Midbrain (tissue), 1 donor: ENCODE measurements around the gene ATP5F1D.
"Not testable (repeated sequence)": the region's sequence is repeated elsewhere in the genome, so short reads cannot be mapped to it uniquely, and the experiment has no call there.

ENCODE experiments used
- DNase-seq: peaks from one replicate; lab custom pipeline; 2025; lab: John Stamatoyannopoulos, UW

ATP5F1D gene

GRCh38 chr19:1233115-1233667 is 8.4 kb upstream of the ATP5F1D start:
- DNase-seq: no peak

GRCh38 chr19:1234051-1234954 is 7.2 kb upstream of the ATP5F1D start:
- DNase-seq: no peak

GRCh38 chr19:1234955-1235380 is 6.6 kb upstream of the ATP5F1D start:
- DNase-seq: no peak

- DNase-seq: no peak
These were observed 5.7 kb upstream of the ATP5F1D start for GRCh38 chr19:1235625-1236538.

- no peak for DNase-seq
These were observed 5.0 kb upstream of the ATP5F1D start for GRCh38 chr19:1236576-1236975.

GRCh38 chr19:1237027-1237659 is 4.4 kb upstream of the ATP5F1D start:
- DNase-seq: peak; percentile 22

GRCh38 chr19:1237754-1238368 is 3.7 kb upstream of the ATP5F1D start, which contains the start of gene CBARP:
CBARP (minus strand) TSS chr19:1238005; CDS start chr19:1236100, 1,905 bp downstream.
- peak; percentile 55 for DNase-seq

- DNase-seq: no peak
These were observed 2.9 kb upstream of the ATP5F1D start for GRCh38 chr19:1238369-1239303.

- DNase-seq: no peak
These were observed 2.1 kb upstream of the ATP5F1D start for GRCh38 chr19:1239420-1239795.

- DNase-seq: peak; percentile 91
These were observed 1.5 kb upstream of the ATP5F1D start for GRCh38 chr19:1239796-1240737.

- DNase-seq: no peak
These were observed 626 bp upstream of the ATP5F1D start for GRCh38 chr19:1240925-1241324.

- peak; percentile 86 for DNase-seq
These were observed 2.5 kb downstream of the ATP5F1D start for GRCh38 chr19:1243768-1244692.

- peak; percentile 20 for DNase-seq
These were observed 3.3 kb downstream of the ATP5F1D start for GRCh38 chr19:1244693-1245451.

- DNase-seq: no peak
These were observed 4.1 kb downstream of the ATP5F1D start for GRCh38 chr19:1245494-1246264.

GRCh38 chr19:1246265-1247087 is 4.9 kb downstream of the ATP5F1D start:
- not testable (repeated sequence) for DNase-seq

GRCh38 chr19:1247748-1248138 is 6.2 kb downstream of the ATP5F1D start:
- no peak for DNase-seq
